HG03432 (cell line): ENCODE measurements around the gene VIL1.

Experiments
- ATAC-seq: cut with Tn5 transposase; IDR thresholded peaks from one replicate; pipeline ENCODE4 v1.9.1; 2021; ENCODE audit warnings: mild to moderate bottlenecking, moderate library complexity; ENCODE audit not compliant: unreplicated experiment

Gene VIL1

DNA sequence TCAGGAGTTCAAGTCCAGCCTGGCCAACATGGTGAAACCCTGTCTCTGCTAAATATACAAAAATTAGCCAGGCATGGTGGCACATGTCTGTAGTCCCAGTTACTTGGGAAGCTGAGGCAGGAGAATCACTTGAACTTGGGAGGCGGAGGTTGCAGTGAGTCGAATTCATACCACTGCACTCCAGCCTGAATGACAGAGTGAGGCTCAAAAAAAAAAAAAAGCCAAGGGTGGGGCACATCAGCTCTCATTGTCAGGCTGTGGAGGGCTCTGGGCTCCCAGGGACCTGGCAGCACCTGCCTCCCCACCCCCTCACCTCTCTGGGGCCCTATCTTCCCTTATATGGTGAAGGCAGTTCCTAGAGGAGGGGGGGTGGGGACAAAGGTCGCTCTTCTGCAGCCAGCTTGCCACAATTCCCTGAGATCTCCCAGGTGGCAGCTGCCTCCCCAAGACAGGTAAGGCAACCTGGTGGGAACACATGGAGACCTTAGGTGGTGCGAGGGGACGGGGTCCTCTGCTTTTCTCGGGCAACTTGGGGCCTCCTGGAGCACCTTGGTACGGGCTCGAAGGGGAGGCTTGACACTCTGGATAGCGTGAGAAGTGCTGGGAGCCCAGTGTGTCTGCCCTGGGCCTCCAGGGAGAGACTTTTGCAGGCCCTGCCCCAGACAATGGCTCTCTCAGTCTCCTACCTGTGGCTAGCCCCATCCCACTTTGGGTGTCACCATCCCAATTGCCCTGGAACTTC lies at the start of gene VIL1:
Gene VIL1, plus strand, starts transcription at position 407 of the 742 bp plus-strand sequence. CDS start 4,656 bp downstream, outside the sequence.
- no peak for ATAC-seq

- ATAC-seq = no peak
Measured at GRCh38 chr2:218369330-218369729, 49.6 kb upstream of the VIL1 start.

- no peak for ATAC-seq
Measured at GRCh38 chr2:218370410-218371063, 48.4 kb upstream of the VIL1 start.

GRCh38 chr2:218371983-218372350 lies 47.0 kb upstream of the VIL1 start:
- no peak for ATAC-seq

DNA sequence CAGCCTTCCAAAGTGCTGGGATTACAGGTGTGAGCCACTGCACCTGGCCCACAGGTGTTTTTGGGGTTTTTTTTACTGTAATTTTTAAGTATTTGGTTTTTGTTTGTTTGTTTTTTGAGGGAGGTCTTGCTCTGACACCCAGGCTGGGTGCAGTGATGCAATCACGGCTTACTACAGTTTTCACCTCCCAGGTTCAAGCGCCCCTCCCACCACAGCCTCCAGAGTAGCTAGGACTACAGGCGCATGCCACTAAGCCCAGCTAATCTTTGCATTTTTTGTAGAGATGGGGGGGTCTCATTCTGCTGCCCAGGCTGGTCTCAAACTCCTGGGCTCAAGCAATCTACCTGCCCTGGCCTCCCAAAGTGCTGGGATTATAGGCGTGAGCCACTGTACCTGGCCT lies 44.1 kb upstream of the VIL1 start:
- no peak for ATAC-seq

DNA sequence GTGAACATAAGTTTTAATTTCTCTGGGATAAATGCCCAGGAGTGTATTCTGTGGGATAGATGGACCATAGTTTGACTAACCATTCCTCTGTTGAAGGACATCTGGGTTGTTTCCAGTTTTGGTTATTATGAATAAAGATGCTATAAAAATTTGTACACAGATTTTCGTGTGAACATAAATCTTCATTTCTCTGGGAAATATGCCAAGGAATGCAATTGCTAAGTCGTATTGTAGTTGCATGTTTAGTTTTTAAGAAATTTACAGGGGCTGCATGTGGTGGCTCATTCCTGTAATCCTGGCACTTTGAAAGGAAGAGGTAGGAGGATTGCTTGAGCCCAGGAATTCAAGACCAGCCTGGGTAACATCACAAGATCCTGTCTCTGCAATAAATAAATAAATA lies 43.7 kb upstream of the VIL1 start:
- ATAC-seq = no peak

- ATAC-seq = no peak
Measured at GRCh38 chr2:218378053-218378452, 40.9 kb upstream of the VIL1 start.

- no peak for ATAC-seq
Measured at GRCh38 chr2:218381916-218382366, 37.0 kb upstream of the VIL1 start, which contains the start of gene SLC11A1. SLC11A1 (plus strand) TSS chr2:218382273; CDS start chr2:218382369, 96 bp downstream.

GRCh38 chr2:218382785-218383184 lies 36.1 kb upstream of the VIL1 start:
- ATAC-seq = no peak

GRCh38 chr2:218383892-218384519 lies 34.9 kb upstream of the VIL1 start:
- no peak for ATAC-seq

GRCh38 chr2:218384975-218385374 lies 33.9 kb upstream of the VIL1 start:
- ATAC-seq = no peak

GRCh38 chr2:218386505-218387368 lies 32.2 kb upstream of the VIL1 start:
- no peak for ATAC-seq

DNA sequence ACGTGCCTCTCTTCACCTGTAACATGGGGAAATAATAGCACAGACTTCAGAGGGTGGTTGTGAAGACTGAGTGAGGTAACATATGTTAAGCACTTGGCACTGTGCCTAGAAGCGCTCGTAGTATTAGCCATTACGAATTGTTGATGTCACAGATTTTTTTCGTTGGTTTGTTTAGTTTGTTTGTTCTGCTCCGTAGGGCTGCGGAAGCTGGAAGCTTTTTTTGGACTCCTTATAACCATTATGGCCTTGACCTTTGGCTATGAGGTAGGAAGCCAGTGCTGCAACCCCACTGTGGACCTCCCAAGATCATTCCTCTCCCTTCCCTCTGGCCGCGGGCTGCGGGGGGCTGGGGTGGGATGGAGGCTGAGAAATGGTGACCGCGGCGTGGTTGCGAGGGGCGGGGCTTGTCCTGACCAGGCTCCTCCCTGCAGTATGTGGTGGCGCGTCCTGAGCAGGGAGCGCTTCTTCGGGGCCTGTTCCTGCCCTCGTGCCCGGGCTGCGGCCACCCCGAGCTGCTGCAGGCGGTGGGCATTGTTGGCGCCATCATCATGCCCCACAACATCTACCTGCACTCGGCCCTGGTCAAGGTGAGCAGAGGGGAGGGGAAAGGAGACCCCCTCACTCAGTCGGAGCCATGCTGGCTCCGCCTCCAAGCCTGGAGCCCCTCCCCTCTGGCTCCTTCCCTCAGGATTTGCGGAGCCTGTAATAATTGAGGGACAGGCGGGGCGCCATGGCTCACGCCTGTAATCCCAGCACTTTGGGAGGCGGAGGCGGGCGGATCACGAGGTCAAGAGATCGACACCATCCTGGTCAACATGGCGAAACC lies 31.3 kb upstream of the VIL1 start:
- no peak for ATAC-seq

DNA sequence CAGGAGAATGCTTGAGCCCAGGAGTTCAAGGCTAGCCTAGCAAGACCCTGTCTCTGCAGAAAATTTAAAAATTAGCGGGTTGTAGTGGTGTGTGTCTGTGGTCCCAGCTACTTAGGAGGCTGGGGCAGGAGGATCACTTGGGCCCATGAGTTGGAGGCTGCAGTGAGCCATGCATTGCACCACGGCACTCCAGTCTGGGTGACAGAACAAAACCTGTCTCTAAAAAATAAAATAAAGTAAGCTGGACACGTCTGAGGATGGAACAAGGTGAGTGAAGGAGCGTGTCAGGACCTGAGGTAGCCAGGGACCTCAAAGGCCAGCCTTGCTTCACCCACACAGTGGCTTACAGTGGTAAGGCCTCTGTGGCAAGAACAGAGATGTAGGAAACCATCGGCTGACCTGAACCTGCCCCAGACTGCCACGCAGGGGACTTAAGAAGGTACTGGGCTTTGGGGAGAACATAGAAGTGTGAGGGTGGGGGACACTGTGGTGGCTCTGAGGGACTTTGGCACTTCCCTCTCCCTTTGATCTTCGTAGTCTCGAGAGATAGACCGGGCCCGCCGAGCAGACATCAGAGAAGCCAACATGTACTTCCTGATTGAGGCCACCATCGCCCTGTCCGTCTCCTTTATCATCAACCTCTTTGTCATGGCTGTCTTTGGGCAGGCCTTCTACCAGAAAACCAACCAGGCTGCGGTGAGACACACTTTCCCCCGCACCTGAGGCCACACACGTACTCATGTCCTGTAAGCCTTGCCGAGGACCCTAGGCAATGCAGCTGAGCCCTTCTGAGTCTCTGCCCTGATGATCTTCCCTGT lies 29.4 kb upstream of the VIL1 start:
- ATAC-seq = no peak

DNA sequence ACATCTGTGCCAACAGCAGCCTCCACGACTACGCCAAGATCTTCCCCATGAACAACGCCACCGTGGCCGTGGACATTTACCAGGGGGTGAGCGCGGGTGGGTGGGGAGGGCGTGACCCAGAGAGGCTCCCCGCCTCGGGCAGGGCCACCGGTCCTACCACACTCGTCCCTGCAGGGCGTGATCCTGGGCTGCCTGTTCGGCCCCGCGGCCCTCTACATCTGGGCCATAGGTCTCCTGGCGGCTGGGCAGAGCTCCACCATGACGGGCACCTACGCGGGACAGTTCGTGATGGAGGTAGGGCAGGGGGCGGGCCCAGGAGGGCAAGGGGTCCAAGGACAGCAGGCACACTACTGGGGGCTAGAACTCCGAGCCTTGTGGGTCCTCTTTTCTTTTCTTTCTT lies 27.7 kb upstream of the VIL1 start:
- no peak for ATAC-seq

DNA sequence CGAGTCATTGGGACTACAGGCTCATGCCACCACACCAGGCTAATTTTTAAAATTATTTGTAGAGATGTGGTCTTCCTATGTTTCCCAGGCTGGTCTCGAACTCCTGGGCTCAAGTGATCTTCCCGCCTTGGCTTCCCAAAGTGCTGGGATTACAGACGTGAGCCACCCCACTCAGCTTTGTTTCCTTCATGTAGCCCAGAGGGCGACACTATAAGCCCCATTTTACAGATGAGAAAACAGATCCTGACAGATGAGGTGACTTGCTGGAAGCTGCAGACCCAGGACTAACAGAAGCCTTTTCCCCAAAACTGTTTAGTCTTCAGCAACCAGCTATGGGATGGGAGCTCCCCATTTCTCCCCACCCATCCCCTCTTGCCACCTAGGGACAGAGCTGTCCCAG lies 26.5 kb upstream of the VIL1 start:
- no peak for ATAC-seq

- no peak for ATAC-seq
Measured at GRCh38 chr2:218392891-218393462, 25.9 kb upstream of the VIL1 start.

- no peak for ATAC-seq
Measured at GRCh38 chr2:218393750-218394290, 25.1 kb upstream of the VIL1 start.
